Sigmoid colon (tissue), 4 donors: Measurements from ENCODE around the gene TRMT61A.

Source experiments
- CTCF ChIP-seq, 4 experiments: fragments of 450-650 bp in 3 of 4; fragments of 200-600 bp in 1 of 4; IDR thresholded peaks; one replicate each; pipeline ENCODE4 v1.5.1; 2016 to 2019; ENCODE audit warnings: antibody characterized with exemption in 4 of 4, mild to moderate bottlenecking in 3 of 4, moderate library complexity in 2 of 4
- EP300 ChIP-seq, 4 donors: sonication (generic); formaldehyde crosslinking; IDR thresholded peaks; one replicate each; pipeline ENCODE4 v1.6.1; 2017; ENCODE audit warnings: antibody characterized with exemption in 4 of 4
- POLR2A ChIP-seq, 2 donors: fragments of 450-650 bp; IDR thresholded peaks; one replicate each; pipeline ENCODE4 v1.6.1; 2016; ENCODE audit warnings: antibody characterized with exemption in 2 of 2, mild to moderate bottlenecking in 2 of 2, moderate library complexity in 2 of 2
- POLR2AphosphoS5 ChIP-seq, 4 donors: sonication (generic); formaldehyde crosslinking; IDR thresholded peaks; one replicate each; pipeline ENCODE4 v1.6.1; 2017; ENCODE audit warnings: antibody characterized with exemption in 4 of 4

- no peak for TF ChIP-seq CTCF (IDR thresholded peaks at IDR 0.05)
- no peak for TF ChIP-seq POLR2AphosphoS5 (IDR thresholded peaks at IDR 0.05)
- TF ChIP-seq POLR2A (IDR thresholded peaks at IDR 0.05) = no peak
- TF ChIP-seq EP300 (IDR thresholded peaks at IDR 0.05) = no peak
These were observed 45.8 kb downstream of the TRMT61A start for GRCh38 chr14:103574707-103575285.
